Endothelial cell of umbilical vein (primary cell): ENCODE measurements around the gene SEMA5A. TPM values are rescaled to one million over a fixed set of nuclear protein-coding genes. Genes with fewer than 3 reads are reported as not detected.

Experiments
- BruUV-seq: library from RNA; stranded (reverse); fragments of 400-500 nt; replicated peaks from 2 replicates; lab custom pipeline; 2021; lab: Mats Ljungman, UMichigan
- CTCF ChIA-PET: fragments of 300-600, 350-600 bp; sonication (Branson Sonifier 250); formaldehyde crosslinking; loops from one replicate; lab custom pipeline; 2021; ENCODE audit warnings: antibody characterized with exemption, inconsistent platforms; lab: Charles Lee
- POLR2A ChIA-PET: fragments of 300-600, 350-600 bp; sonication (Branson Sonifier 250); formaldehyde crosslinking; loops from one replicate; lab custom pipeline; 2021; ENCODE audit warnings: antibody characterized with exemption, inconsistent platforms; lab: Charles Lee
- DNase-seq: peaks from one replicate; pipeline ENCODE4 v3.0.0-alpha.2; 2011; ENCODE audit warnings: low read depth, low spot score
- FAIRE-seq: peaks from 2 replicates; lab custom pipeline; 2011; peaks lifted over from hg19 to GRCh38; lab: Jason Lieb, UNC
- H2AFZ ChIP-seq: 2 replicates; pipeline ENCODE4 v1.6.0; 2012; ENCODE audit warnings: low read depth, low read length, control low read depth, inconsistent platforms
- H3K27ac ChIP-seq: 2 replicates; pipeline ENCODE4 v1.5.1; 2011; ENCODE audit warnings: low read depth, mild to moderate bottlenecking, control low read depth, low read length, moderate library complexity; ENCODE audit not compliant: insufficient read depth
- H3K27me3 ChIP-seq, 2 experiments: 2 replicates each; pipeline versions ENCODE4 v1.6.0 to v1.6.1; 2011; ENCODE audit warnings: low read length in 2 of 2, mixed read lengths in 1 of 2; ENCODE audit not compliant: control insufficient read depth in 2 of 2, insufficient read depth in 2 of 2
- H3K36me3 ChIP-seq, 2 experiments: 2 replicates in 1 of 2; 3 replicates in 1 of 2; pipeline ENCODE4 v1.5.1; 2011; ENCODE audit warnings: low read length in 2 of 2, mild to moderate bottlenecking in 1 of 2, moderate library complexity in 1 of 2; ENCODE audit not compliant: control insufficient read depth in 2 of 2, insufficient read depth in 2 of 2; ENCODE audit errors: extremely low read depth in 1 of 2
- H3K4me1 ChIP-seq: 3 replicates; pipeline ENCODE4 v1.5.1; 2011; ENCODE audit warnings: mild to moderate bottlenecking, low read length; ENCODE audit not compliant: control insufficient read depth, insufficient read depth; ENCODE audit errors: extremely low read depth
- H3K4me2 ChIP-seq: 2 replicates; pipeline ENCODE4 v1.6.1; 2011; ENCODE audit warnings: low read length, control low read depth, mixed read lengths; ENCODE audit not compliant: insufficient read depth
- H3K4me3 ChIP-seq, 3 experiments: fragments of 200-600 bp in 1 of 3; sonication (generic), shearing (Covaris generic) in 1 of 3; replicated peaks in 1 of 3; 2 replicates each; pipeline ENCODE4 v1.5.1; 2011 to 2016; ENCODE audit warnings: control low read depth in 3 of 3, low read length in 3 of 3, mild to moderate bottlenecking in 2 of 3, inconsistent platforms in 1 of 3, low read depth in 1 of 3, moderate library complexity in 1 of 3; ENCODE audit not compliant: insufficient read depth in 1 of 3
- H3K79me2 ChIP-seq: 2 replicates; pipeline ENCODE4 v1.6.0; 2012; ENCODE audit warnings: low read length, inconsistent platforms; ENCODE audit not compliant: control insufficient read depth, insufficient read depth
- H3K9ac ChIP-seq: replicated peaks from 2 replicates; pipeline ENCODE3; 2011; ENCODE audit warnings: low read length, control low read depth; ENCODE audit not compliant: insufficient read depth; ENCODE audit errors: extremely low read depth
- H3K9me1 ChIP-seq: replicated peaks from 3 replicates; pipeline ENCODE4 v1.6.0; 2011; ENCODE audit warnings: mild to moderate bottlenecking, low read length; ENCODE audit not compliant: control insufficient read depth, insufficient read depth; ENCODE audit errors: extremely low read depth
- H3K9me3 ChIP-seq: replicated peaks from 2 replicates; pipeline ENCODE4 v1.5.1; 2012; ENCODE audit warnings: low read length, inconsistent platforms; ENCODE audit not compliant: control insufficient read depth, insufficient read depth
- H4K20me1 ChIP-seq: replicated peaks from 2 replicates; pipeline ENCODE3; 2011; ENCODE audit warnings: mild to moderate bottlenecking, low read length; ENCODE audit not compliant: control insufficient read depth, insufficient read depth; ENCODE audit errors: extremely low read depth
- CTCF ChIP-seq, 2 donors: IDR thresholded peaks; 1 replicate in 1 of 2; 2 replicates in 1 of 2; pipeline ENCODE4 v1.5.1; 2011; ENCODE audit warnings: low read length in 2 of 2, mild to moderate bottlenecking in 2 of 2, moderate library complexity in 2 of 2, control low read depth in 1 of 2, inconsistent platforms in 1 of 2, low read depth in 1 of 2; ENCODE audit not compliant: insufficient read depth in 1 of 2; ENCODE audit errors: extremely low read depth in 1 of 2
- EZH2 ChIP-seq: IDR thresholded peaks from 2 replicates; pipeline ENCODE4 v1.6.1; 2012; ENCODE audit warnings: borderline replicate concordance, low read depth, mild to moderate bottlenecking, moderate library complexity, low read length, inconsistent platforms; ENCODE audit not compliant: severe bottlenecking
- FOS ChIP-seq: IDR thresholded peaks from 2 replicates; pipeline ENCODE4 v1.6.1; 2011; ENCODE audit warnings: mild to moderate bottlenecking, low read length, moderate library complexity, borderline replicate concordance; ENCODE audit not compliant: insufficient read depth
- GATA2 ChIP-seq: IDR thresholded peaks from 2 replicates; pipeline ENCODE4 v1.7.0; 2011; ENCODE audit warnings: low read depth, mild to moderate bottlenecking, moderate library complexity, mixed read lengths, low read length; ENCODE audit not compliant: insufficient read length, insufficient read depth
- JUN ChIP-seq: IDR thresholded peaks from 2 replicates; pipeline ENCODE4 v1.6.1; 2011; ENCODE audit warnings: borderline replicate concordance, low read depth; ENCODE audit not compliant: insufficient read length, insufficient read depth
- MAX ChIP-seq: IDR thresholded peaks from 2 replicates; pipeline ENCODE4 v1.6.1; 2011; ENCODE audit not compliant: insufficient read depth, insufficient read length
- MYC ChIP-seq: IDR thresholded peaks from one replicate; pipeline ENCODE4 v1.6.1; 2011; ENCODE audit warnings: mild to moderate bottlenecking, low read depth, low read length
- POLR2A ChIP-seq: IDR thresholded peaks from 2 replicates; pipeline ENCODE4 v1.6.1; 2012; ENCODE audit warnings: low read depth, mild to moderate bottlenecking, control low read depth, low read length
- POLR2AphosphoS5 ChIP-seq: IDR thresholded peaks from 2 replicates; pipeline ENCODE4 v1.6.1; 2012; ENCODE audit warnings: low read depth, mild to moderate bottlenecking, control low read depth, low read length, moderate library complexity; ENCODE audit not compliant: insufficient read depth
- dilution Hi-C: fragments of 300-500 bp; cut with MboI; formaldehyde crosslinking; loops from one replicate; pipeline ENCODE4 v1.15.0; 2019; ENCODE audit warnings: low sequenced_read_pairs; ENCODE audit not compliant: extremely low pct_ligation_motif_present
- intact Hi-C: fragments of 100-400 bp; cut with micrococcal nuclease; formaldehyde crosslinking; loops from one replicate; pipeline ENCODE4 v1.10.0; 2022
- polyA plus RNA-seq, 4 experiments: library from polyadenylated mRNA; depleted of rRNA in 3 of 4; stranded (reverse) in 3 of 4; unstranded in 1 of 4; fragments of >200 nt; gene quantifications; 2 replicates each; pipeline versions ENCODE4 v1.2.1 to v1.2.3, GENCODE V29; 2011 to 2012; ENCODE audit warnings: missing spikeins in 1 of 4
- total RNA-seq: library from RNA; stranded (reverse); gene quantifications from 2 replicates; pipeline ENCODE4 v1.2.3, GENCODE V29; 2021

SEMA5A gene
- total and polyA plus RNA-seq, 2 donors (not counting 3 experiments of a cell fraction or from before 2014, with no cell fraction given) = 0.04 to 0.06 TPM

GRCh38 chr5:9451037-9451436, 94.8 kb downstream of the SEMA5A start:
- intact Hi-C loops (no loop called here), dilution Hi-C loops (no loop called here)
- no peaks in the 10 kb centered on the region for H3K27me3 ChIP-seq
- TF ChIP-seq POLR2A = no peak
- TF ChIP-seq JUN = no peak
- TF ChIP-seq CTCF (IDR thresholded peaks at IDR 0.05; ENCODE audit: extremely low read depth in 1 of 2, insufficient read depth in 1 of 2, low read depth in 1 of 2, low read length in 2 of 2) = no peak
- TF ChIP-seq POLR2AphosphoS5 = no peak
- no peak for TF ChIP-seq FOS
- TF ChIP-seq MAX = no peak
- TF ChIP-seq GATA2 = no peak
- TF ChIP-seq EZH2 = no peak
- no peak for TF ChIP-seq MYC
- DNase-seq (no peak), FAIRE-seq (no peak)
- no peaks in the 10 kb centered on the region for H3K79me2 ChIP-seq
- H3K4me2 ChIP-seq = no peak overlapping the region
- H3K9ac ChIP-seq = no peak overlapping the region
- H3K9me3 ChIP-seq = no peaks in the 10 kb centered on the region
- CTCF ChIA-PET = interaction anchor here (1.1 kb wide), 1 partner anchor 9 kb away, joined by 3 read pairs; no protein-coding TSS in a partner anchor
- no peak overlapping the region for H3K4me3 ChIP-seq
- no peaks in the 10 kb centered on the region for H3K9me1 ChIP-seq
- H2AFZ ChIP-seq = no peak overlapping the region
- POLR2A ChIA-PET = no interaction called here
- BruUV-seq = no TSS peak
- H4K20me1 ChIP-seq = no peaks in the 10 kb centered on the region
- no peaks in the 10 kb centered on the region for H3K36me3 ChIP-seq
- H3K27ac ChIP-seq = no peak overlapping the region
- no peaks in the 10 kb centered on the region for H3K4me1 ChIP-seq
